ENCODE results near the gene HEXIM2. TPM values are rescaled to one million over a fixed set of nuclear protein-coding genes. Genes with fewer than 3 reads are reported as not detected.

Gene HEXIM2
- total RNA-seq, 2 donors from 2014 or later = 7.1 to 27.0 TPM

- Histone ChIP-seq H3K4me1 (replicated peaks) (peaks cover 6% of the 10 kb centered on the region), H3K9me3 (no peaks in the 10 kb centered on the region), H3K4me3 (peak overlapping the region; percentile 64 to 74), H3K36me3 (no peaks in the 10 kb centered on the region), H3K27ac (peak overlapping the region; percentile 99), H3K27me3 (replicated peaks; ENCODE audit: insufficient read depth) (no peaks in the 10 kb centered on the region)
- DNase-seq (ENCODE audit: low spot score) = no peak
- 16% methylated on average over 8 of the region's 8 CpGs for WGBS
- intact Hi-C loops (cut with DNase I) = no loop called here
- peak; percentile 27 for TF ChIP-seq POLR2AphosphoS5 (IDR thresholded peaks at IDR 0.05)
- TF ChIP-seq POLR2A (IDR thresholded peaks at IDR 0.05) = no peak
Measured at GRCh38 chr17:45150911-45151809, 10.5 kb upstream of the HEXIM2 start.

GRCh38 chr17:45155029-45155428 lies 6.6 kb upstream of the HEXIM2 start:
- no peak overlapping the region for H3K4me3 ChIP-seq
- DNase-seq (ENCODE audit: low spot score) = no peak
- H3K4me1 ChIP-seq (replicated peaks) = peaks cover 18% of the 10 kb centered on the region
- H3K36me3 ChIP-seq = no peaks in the 10 kb centered on the region
- intact Hi-C loops (cut with DNase I) = no loop called here
- no peak overlapping the region for H3K27ac ChIP-seq
- 86% methylated on average over 4 of the region's 4 CpGs for WGBS
- no peaks in the 10 kb centered on the region for H3K27me3 ChIP-seq (replicated peaks; ENCODE audit: insufficient read depth)
- no peaks in the 10 kb centered on the region for H3K9me3 ChIP-seq
- TF ChIP-seq CTCF (IDR thresholded peaks at IDR 0.05) (no peak), POLR2A (IDR thresholded peaks at IDR 0.05) (no peak), POLR2AphosphoS5 (IDR thresholded peaks at IDR 0.05) (no peak)

- Histone ChIP-seq H3K4me1 (replicated peaks) (peaks cover 18% of the 10 kb centered on the region), H3K4me3 (no peak overlapping the region), H3K27ac (peak overlapping the region in 1 of 2 donors; percentile 4), H3K9me3 (no peaks in the 10 kb centered on the region), H3K27me3 (replicated peaks; ENCODE audit: insufficient read depth) (no peaks in the 10 kb centered on the region), H3K36me3 (no peaks in the 10 kb centered on the region)
- DNase-seq (ENCODE audit: low spot score) = no peak
- TF ChIP-seq POLR2AphosphoS5 (IDR thresholded peaks at IDR 0.05) (peak; percentile 4), POLR2A (IDR thresholded peaks at IDR 0.05) (no peak)
- intact Hi-C loops (cut with DNase I) = no loop called here
- 90% methylated on average over 2 of the region's 2 CpGs for WGBS
Measured at GRCh38 chr17:45155483-45155882, 6.2 kb upstream of the HEXIM2 start.

GRCh38 chr17:45156242-45156641 lies 5.4 kb upstream of the HEXIM2 start:
- intact Hi-C loops (cut with DNase I) = no loop called here
- Histone ChIP-seq H3K36me3 (no peaks in the 10 kb centered on the region), H3K4me3 (no peak overlapping the region), H3K27me3 (replicated peaks; ENCODE audit: insufficient read depth) (no peaks in the 10 kb centered on the region), H3K9me3 (no peaks in the 10 kb centered on the region), H3K27ac (peak overlapping the region in 1 of 2 donors; percentile 4), H3K4me1 (replicated peaks) (peaks cover 18% of the 10 kb centered on the region)
- WGBS = 85% methylated on average over 3 of the region's 3 CpGs
- TF ChIP-seq CTCF (IDR thresholded peaks at IDR 0.05) (no peak), POLR2AphosphoS5 (IDR thresholded peaks at IDR 0.05) (no peak), POLR2A (IDR thresholded peaks at IDR 0.05) (no peak)
- DNase-seq (ENCODE audit: low spot score) = no peak

GRCh38 chr17:45160447-45161287 lies 1.0 kb upstream of the HEXIM2 start:
- Histone ChIP-seq H3K9me3 (no peaks in the 10 kb centered on the region), H3K36me3 (no peaks in the 10 kb centered on the region), H3K27me3 (replicated peaks; ENCODE audit: insufficient read depth) (no peaks in the 10 kb centered on the region), H3K4me3 (peak overlapping the region; percentile 62 to 88), H3K27ac (peak overlapping the region; percentile 99 to 100), H3K4me1 (replicated peaks) (peaks cover 14% of the 10 kb centered on the region)
- TF ChIP-seq POLR2AphosphoS5 (IDR thresholded peaks at IDR 0.05) (no peak), CTCF (IDR thresholded peaks at IDR 0.05) (peak in 2 of 4 experiments; percentile 6 to 28), POLR2A (IDR thresholded peaks at IDR 0.05) (no peak)
- under 1% methylated on average over 45 of the region's 48 CpGs for WGBS
- peak; percentile 59 for DNase-seq (ENCODE audit: low spot score)
- intact Hi-C loops (cut with DNase I) = no loop called here
